Right forelimb (tissue), 1 donor: ENCODE data around the gene FLNB.
"Not testable (repeated sequence)": the region's sequence is repeated elsewhere in the genome, so short reads cannot be mapped to it uniquely, and the experiment has no call there.

Experiments
- DNase-seq: peaks from one replicate; pipeline ENCODE4 v3.0.0-alpha.2; 2018

FLNB gene

GRCh38 chr3:58036293-58037032, 28.2 kb downstream of the FLNB start:
- DNase-seq, result no peak

DNA sequence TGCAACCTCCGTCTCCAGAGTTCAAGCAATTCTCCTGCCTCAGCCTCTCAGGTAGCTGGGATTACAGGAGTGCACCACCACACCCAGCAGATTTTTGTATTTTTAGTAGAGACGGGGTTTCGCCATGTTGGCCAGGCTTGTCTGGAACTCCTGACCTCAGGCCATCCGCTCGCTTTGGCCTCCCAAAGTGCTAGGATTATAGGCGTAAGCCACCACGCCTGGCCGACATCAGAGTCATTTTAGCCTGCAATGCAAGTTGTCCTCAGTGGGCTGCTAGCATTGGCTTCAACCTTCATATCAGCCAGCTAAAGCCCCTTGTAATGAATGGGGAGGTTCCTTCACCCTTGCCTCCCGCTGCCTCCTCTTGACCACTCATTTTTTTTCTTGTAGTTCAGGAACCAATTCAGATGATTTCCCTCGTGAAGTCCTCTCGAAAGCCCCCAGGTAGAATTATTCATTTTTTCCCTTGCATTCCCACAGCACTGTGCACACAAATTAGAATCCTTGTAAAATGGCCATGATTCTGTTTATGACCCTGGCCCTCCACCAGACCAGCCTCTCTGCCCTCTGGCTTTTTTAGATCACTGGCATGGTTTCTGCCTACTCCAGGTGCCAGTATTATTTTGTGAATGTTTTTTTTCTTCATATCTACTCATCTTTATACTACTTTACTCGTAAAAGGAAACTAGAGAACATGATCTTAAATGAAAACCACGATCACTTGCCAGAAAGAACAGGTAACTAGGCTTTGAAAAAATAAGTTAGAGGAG, 29.1 kb downstream of the FLNB start:
- peak; percentile 21 for DNase-seq

GRCh38 chr3:58038675-58039292, 30.6 kb downstream of the FLNB start:
- DNase-seq, result peak; percentile 32

DNA sequence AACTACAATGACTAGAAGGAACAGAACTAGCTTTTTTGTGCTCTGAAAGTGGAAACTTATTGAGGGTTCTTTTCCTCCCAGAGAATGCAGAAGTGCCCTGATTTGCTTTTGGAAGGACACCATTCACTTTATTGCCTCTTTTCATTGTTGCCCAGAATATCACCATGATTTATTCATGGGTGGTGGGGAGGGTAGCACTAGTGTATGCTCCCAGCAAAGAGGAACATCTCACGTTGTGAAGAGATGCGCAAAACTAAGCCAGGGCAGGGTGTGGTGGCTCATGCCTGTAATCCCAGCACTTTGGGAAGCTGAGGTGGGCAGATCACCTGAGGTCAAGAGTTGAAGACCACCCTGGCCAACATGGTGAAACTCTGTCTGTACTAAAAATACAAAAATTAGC, 31.4 kb downstream of the FLNB start:
- DNase-seq, result peak; percentile 25

GRCh38 chr3:58041182-58041825, 33.1 kb downstream of the FLNB start:
- DNase-seq, result peak; percentile 45

- DNase-seq, result no peak
Observed at GRCh38 chr3:58041826-58042324, 33.7 kb downstream of the FLNB start.

DNA sequence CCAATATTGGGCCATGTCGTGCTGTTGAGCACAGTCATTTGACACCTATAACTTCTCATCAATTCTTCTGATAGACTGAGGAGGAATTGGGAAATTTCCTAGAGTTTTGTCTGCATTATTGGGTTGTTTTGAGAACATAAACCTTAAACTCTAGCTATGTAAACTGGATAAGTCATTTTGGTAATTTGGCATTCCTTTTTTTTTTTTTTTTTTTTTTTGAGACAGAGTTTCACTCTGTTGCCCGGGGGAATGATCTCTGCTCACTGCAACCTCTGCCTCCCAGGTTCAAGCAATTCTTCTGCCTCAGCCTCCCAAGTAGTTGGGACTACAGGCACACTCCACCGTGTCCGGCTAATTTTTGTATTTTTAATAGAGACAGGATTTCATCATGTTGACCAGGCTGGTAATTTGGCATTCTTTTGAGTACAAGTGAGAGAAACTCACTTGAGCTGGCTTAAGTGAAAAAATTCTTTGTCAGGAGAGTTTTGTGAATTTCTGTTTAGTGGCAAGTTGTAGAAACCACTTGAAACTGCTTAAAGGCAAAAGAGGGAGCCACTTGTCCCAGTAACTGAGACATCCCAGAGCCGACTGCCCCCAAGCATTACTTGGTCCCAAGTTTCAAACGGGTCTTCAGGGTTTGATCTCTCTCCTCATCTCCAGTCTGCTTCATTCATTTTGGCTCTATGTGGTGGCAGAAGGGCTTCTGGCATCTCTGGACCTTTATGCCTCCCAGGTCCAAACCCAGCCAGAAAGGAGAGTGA, 34.9 kb downstream of the FLNB start:
- DNase-seq, result no peak

DNA sequence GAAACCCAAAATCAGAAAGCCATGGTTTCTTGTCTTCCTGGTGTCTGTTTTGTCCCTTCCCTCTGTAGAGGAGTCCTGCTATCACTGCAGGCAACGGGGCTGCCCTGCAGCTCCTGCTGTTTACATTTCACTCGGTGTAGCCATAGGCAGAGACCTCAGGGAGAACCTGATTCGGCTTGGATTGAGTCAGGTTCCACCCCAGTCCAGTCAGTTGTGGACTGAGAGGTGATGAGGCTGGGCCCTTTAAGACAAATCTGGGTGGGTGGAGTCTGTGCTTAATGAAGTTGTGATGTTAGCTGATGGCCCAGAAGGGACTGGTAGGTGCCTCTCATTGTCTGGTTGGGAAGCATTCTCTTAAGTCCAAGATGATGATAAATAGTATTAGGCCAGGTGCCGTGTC, 35.7 kb downstream of the FLNB start:
- no peak for DNase-seq

DNA sequence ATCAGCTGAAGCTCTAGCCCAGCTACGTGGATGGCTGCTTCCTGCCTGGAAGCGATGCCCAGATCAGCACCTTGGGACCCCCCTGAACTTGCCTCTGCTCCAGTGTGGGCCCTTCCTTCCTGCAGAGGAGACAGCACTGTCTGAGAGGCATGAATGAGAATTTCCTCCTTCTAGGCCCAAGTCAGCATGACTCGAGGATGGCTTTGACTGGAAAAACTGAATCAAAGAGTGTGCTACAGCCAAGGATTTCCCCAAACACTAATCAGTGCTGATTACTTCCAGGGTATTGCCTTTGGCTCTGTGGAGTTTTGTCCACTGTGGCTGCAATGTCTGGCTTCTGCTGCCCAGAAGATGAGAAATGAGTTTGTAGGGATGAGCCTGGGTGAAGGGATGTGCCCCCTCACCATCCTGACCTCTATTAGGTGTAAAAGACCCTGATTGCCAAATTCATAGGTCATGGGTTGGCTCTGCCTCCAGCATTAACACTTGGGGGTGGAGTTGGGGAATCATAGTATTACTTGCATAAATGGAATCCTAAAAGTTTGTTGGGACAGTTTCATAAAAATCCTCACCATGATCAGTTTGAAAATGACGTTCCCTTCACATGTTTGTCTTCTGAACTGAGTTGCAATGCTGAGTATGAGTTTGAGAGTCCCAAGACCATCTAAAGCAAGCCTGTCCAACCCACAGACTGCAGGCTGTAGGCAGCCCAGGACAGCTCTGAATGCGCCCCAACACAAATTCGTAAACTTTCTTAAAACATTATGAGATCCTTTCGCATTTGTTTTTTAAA, 36.7 kb downstream of the FLNB start:
- DNase-seq, result peak; percentile 69

- no peak for DNase-seq
Observed at GRCh38 chr3:58047826-58048225, 39.6 kb downstream of the FLNB start.

DNA sequence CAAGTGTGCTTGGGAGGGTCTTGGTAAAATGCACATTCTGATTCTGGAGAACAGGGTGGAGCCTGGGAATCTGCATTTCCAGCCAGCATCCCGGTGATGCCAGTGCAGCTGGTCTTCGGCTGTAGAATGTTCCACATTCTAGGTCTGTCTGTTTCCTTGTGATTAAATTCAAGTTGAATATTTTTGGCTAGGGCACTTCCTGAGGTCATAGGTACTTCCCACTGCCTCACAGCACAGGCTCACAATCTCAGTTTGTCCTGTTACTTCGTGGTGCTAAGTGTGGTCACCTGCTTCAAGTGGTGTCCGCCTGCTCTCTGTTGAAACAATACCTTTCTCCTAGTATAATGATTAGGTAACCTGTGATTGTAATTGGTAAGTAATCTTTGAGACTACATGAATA, 40.1 kb downstream of the FLNB start:
- DNase-seq, result no peak

DNA sequence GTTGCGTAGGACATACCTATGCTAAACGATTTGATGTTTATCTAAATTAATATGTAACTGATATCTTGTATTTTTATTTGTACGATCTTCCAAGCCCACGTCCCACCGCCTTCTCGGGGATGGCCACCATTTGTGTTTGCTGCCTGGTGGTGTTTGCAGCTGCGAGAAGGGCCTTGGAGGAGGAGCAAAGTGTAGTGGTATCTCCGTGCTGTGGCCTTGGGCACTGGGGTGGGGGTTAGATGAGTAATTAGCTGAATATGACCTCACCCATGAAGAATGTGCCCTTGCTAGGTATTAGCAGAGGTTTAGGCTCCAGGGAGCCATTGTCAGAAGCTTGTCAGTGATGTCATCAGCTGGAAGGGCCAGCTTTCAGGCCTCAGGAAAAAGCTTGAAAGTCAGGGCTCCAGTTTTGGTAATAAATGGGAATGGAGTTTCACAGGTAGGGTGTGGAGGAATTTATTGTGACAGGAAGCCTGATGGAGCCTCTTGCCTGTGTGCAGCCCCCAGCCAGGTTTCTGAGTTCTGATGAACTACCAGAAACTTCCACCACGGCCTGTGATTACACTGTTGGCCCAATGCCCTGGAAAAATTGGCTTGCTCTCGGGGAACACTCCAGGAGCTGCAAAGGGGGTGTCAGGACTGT, 41.0 kb downstream of the FLNB start:
- DNase-seq, result no peak

DNA sequence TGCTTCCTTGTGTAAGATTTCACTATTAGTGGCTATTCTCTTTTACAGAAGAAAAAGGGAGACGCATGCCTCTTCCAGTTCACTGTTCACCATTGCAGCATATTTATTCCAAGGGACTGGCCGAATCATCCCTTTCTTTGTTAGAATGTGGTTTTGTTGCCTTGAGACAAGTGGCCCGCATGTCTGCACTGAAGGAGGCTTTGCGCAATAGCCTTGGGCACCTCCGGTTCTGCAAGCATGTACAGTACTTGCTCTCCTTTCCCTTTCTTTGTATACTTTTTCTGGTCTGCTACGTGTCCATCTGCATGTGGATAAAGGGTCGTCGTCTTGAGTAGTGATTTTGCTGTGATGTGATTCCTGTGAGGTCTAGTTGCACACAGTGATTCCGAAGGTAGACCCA, 43.0 kb downstream of the FLNB start:
- DNase-seq, result no peak

GRCh38 chr3:58051658-58052261, 43.5 kb downstream of the FLNB start:
- DNase-seq, result not testable (repeated sequence)

DNA sequence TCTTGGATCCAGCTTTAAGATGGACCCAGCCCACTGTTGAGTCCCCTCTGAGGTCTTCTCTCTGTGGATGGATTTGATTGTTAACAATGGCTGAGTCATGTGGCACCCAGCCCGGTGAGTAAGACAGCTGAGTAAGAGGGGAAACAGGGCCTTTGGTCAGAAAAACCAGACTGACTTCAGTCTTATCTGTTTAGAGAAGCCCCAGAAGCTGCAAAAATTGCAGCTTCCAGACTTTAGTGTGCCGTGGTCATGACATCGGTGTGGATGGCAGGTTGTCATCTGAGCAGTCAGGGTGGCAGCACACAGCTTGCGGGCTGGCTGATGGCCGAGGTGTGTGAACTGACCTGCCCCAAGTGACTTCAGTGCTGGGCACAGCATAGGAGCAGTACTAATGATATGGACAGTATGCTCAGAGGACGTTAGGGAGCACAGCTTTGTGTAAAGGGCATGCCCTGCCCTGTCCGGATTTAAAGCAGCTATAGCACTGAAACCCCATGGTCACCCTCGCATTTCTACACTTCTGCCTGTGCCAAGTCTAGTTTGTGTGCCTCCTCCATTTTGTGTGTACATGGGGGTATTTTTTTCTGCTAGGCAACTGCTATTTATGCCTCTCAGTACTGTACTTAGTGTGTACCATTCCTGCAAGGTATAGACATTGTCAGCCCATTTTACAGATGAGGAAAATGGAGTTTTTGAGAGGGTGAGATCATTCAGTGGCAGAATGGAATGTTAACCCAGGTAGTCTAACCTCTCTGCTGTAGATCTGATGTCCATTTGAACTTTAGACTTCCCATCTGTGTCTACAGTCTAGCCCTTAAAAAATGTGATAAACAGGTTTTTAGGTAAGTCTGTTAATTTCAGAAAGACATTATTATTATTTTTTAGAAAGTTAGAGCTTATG, 44.4 kb downstream of the FLNB start:
- no peak for DNase-seq

GRCh38 chr3:58054652-58055051, 46.4 kb downstream of the FLNB start:
- peak; percentile 13 for DNase-seq

- DNase-seq, result peak; percentile 13
Observed at GRCh38 chr3:58055314-58055713, 47.1 kb downstream of the FLNB start.

DNA sequence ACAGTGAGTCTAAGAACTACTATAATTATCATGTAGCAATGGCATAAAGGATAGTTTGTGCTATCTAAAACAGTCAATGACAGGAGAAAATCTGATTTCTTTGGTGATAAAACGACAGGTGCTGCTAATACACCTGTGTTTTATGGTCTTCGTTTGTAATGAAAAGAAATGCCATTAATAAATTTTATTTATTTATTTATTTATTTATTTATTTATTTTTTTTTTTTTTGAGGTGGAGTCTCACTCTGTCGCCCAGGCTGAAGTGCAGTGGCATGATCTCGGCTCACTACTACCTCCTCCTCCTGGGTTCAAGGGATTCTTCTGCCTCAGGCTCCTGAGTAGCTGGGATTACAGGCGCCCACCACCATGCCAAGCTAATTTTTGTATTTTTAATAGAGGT, 47.7 kb downstream of the FLNB start:
- not testable (repeated sequence) for DNase-seq
